Thoracic aorta (tissue), 2 donors: ENCODE data around the gene ELAVL1. TPM values are rescaled to one million over a fixed set of nuclear protein-coding genes. Genes with fewer than 3 reads are reported as not detected.

Experiments
- ATAC-seq: fragments of 150-250 bp; one replicate; pipeline ENCODE4 v1.8.0; 2017; ENCODE audit warnings: low read depth; ENCODE audit not compliant: insufficient number of reproducible peaks, low FRiP score
- DNase-seq: peaks from one replicate; pipeline ENCODE4 v3.0.0-alpha.2; 2020; ENCODE audit warnings: low spot score
- H3K27ac ChIP-seq, 2 donors: fragments of 200-600 bp; sonication (generic); 1 replicate in 1 of 2; 2 replicates in 1 of 2; pipeline ENCODE4 v1.5.1; 2016; ENCODE audit warnings: mild to moderate bottlenecking in 2 of 2, moderate library complexity in 2 of 2
- H3K27me3 ChIP-seq: fragments of 200-600 bp; sonication (generic); replicated peaks from 2 replicates; pipeline ENCODE4 v1.6.0; 2016; ENCODE audit warnings: mild to moderate bottlenecking; ENCODE audit not compliant: insufficient read depth
- H3K36me3 ChIP-seq: fragments of 200-600 bp; sonication (generic); one replicate; pipeline ENCODE4 v1.5.1; 2016
- H3K4me1 ChIP-seq, 2 donors: fragments of 200-600 bp; sonication (generic); 1 replicate in 1 of 2; 2 replicates in 1 of 2; pipeline versions ENCODE4 v1.5.1 to v1.6.0; 2016; ENCODE audit warnings: low read depth in 2 of 2, mild to moderate bottlenecking in 1 of 2; ENCODE audit not compliant: control insufficient read depth in 1 of 2
- H3K4me3 ChIP-seq: fragments of 200-600 bp; sonication (generic); 2 replicates; pipeline ENCODE4 v1.5.1; 2016; ENCODE audit warnings: mild to moderate bottlenecking
- H3K9me3 ChIP-seq: fragments of 200-600 bp; sonication (generic); 2 replicates; pipeline ENCODE4 v1.5.1; 2016
- total RNA-seq, 2 donors: library from RNA; depleted of rRNA; stranded (reverse); fragments of >200 nt; gene quantifications; one replicate each; pipeline versions ENCODE4 v1.1.0 to v1.2.3, GENCODE V29; 2016
- TF ChIP-seq, protein P1 (sequence below): fragments of 200-600 bp; sonication (generic); IDR thresholded peaks from one replicate; pipeline ENCODE4 v1.5.1; 2019; ENCODE audit warnings: antibody characterized with exemption

ELAVL1 gene
- total RNA-seq, 2 donors from 2014 or later: 33.6 to 39.2 TPM

DNA sequence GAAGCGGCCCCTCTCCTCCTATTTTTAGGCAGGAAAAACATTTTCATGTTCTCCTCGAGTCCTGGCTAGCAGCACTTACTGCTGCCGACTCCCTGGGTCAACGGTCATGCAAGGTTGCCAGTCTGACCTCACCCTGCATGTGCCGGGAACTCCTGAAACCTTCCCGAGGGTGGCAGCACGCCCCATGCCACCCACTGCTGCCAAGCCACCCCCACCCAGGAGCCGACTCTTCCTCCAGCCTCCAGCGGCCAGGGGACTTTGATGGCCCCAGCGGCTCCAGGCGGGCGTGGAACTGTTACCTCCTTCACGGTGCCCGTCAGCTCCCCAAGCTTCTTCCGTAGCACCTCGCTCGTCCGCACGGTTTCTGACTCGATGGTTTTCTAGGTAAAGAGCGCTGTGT lies 70.7 kb downstream of the ELAVL1 start:
- no peaks in the 10 kb centered on the region for H3K9me3 ChIP-seq
- H3K4me1 ChIP-seq: peaks cover 8 to 17% of the 10 kb centered on the region in 2 donors
- no peak overlapping the region for H3K4me3 ChIP-seq
- peaks cover 72% of the 10 kb centered on the region for H3K36me3 ChIP-seq
- no peak overlapping the region for H3K27ac ChIP-seq
- ATAC-seq (no peak), DNase-seq (no peak)
- TF ChIP-seq, protein P1, sequence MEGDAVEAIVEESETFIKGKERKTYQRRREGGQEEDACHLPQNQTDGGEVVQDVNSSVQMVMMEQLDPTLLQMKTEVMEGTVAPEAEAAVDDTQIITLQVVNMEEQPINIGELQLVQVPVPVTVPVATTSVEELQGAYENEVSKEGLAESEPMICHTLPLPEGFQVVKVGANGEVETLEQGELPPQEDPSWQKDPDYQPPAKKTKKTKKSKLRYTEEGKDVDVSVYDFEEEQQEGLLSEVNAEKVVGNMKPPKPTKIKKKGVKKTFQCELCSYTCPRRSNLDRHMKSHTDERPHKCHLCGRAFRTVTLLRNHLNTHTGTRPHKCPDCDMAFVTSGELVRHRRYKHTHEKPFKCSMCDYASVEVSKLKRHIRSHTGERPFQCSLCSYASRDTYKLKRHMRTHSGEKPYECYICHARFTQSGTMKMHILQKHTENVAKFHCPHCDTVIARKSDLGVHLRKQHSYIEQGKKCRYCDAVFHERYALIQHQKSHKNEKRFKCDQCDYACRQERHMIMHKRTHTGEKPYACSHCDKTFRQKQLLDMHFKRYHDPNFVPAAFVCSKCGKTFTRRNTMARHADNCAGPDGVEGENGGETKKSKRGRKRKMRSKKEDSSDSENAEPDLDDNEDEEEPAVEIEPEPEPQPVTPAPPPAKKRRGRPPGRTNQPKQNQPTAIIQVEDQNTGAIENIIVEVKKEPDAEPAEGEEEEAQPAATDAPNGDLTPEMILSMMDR: no peak
- H3K27me3 ChIP-seq: no peaks in the 10 kb centered on the region

- DNase-seq (no peak), ATAC-seq (no peak)
- Histone ChIP-seq H3K4me3 (no peak overlapping the region), H3K27ac (no peak overlapping the region), H3K27me3 (no peaks in the 10 kb centered on the region), H3K36me3 (peaks cover 72% of the 10 kb centered on the region), H3K4me1 (peaks cover 15 to 24% of the 10 kb centered on the region in 2 donors), H3K9me3 (no peaks in the 10 kb centered on the region)
- TF ChIP-seq, protein P1: no peak
Observed at GRCh38 chr19:7933828-7934725, 71.4 kb downstream of the ELAVL1 start.

- Histone ChIP-seq H3K4me3 (no peak overlapping the region), H3K9me3 (no peaks in the 10 kb centered on the region), H3K4me1 (peaks cover 16 to 27% of the 10 kb centered on the region in 2 donors), H3K27me3 (no peaks in the 10 kb centered on the region), H3K36me3 (peaks cover 72% of the 10 kb centered on the region), H3K27ac (no peak overlapping the region)
- TF ChIP-seq, protein P1: no peak
- DNase-seq (no peak), ATAC-seq (no peak)
Observed at GRCh38 chr19:7933411-7933810, 72.0 kb downstream of the ELAVL1 start.

GRCh38 chr19:7932930-7933300 lies 72.5 kb downstream of the ELAVL1 start:
- H3K27me3 ChIP-seq: no peaks in the 10 kb centered on the region
- no peak overlapping the region for H3K27ac ChIP-seq
- H3K4me3 ChIP-seq: no peak overlapping the region
- H3K9me3 ChIP-seq: no peaks in the 10 kb centered on the region
- TF ChIP-seq, protein P1: no peak
- DNase-seq (no peak), ATAC-seq (no peak)
- peaks cover 21 to 32% of the 10 kb centered on the region in 2 donors for H3K4me1 ChIP-seq
- peaks cover 67% of the 10 kb centered on the region for H3K36me3 ChIP-seq

GRCh38 chr19:7932276-7932929 lies 73.0 kb downstream of the ELAVL1 start:
- Histone ChIP-seq H3K9me3 (no peaks in the 10 kb centered on the region), H3K27ac (no peak overlapping the region), H3K27me3 (no peaks in the 10 kb centered on the region), H3K4me1 (peaks cover 25 to 37% of the 10 kb centered on the region in 2 donors), H3K4me3 (no peak overlapping the region), H3K36me3 (peaks cover 62% of the 10 kb centered on the region)
- no peak for DNase-seq
- no peak for ATAC-seq
- TF ChIP-seq, protein P1: no peak
